GM12874 (cell line): ENCODE results near the gene CCDC154.

Experiments
- TF ChIP-seq, protein P1 (sequence below): IDR thresholded peaks from 2 replicates; pipeline ENCODE4 v1.5.1; 2011; ENCODE audit warnings: low read depth, mild to moderate bottlenecking, control low read depth, low read length, moderate library complexity; ENCODE audit not compliant: insufficient read depth

The CCDC154 gene

DNA sequence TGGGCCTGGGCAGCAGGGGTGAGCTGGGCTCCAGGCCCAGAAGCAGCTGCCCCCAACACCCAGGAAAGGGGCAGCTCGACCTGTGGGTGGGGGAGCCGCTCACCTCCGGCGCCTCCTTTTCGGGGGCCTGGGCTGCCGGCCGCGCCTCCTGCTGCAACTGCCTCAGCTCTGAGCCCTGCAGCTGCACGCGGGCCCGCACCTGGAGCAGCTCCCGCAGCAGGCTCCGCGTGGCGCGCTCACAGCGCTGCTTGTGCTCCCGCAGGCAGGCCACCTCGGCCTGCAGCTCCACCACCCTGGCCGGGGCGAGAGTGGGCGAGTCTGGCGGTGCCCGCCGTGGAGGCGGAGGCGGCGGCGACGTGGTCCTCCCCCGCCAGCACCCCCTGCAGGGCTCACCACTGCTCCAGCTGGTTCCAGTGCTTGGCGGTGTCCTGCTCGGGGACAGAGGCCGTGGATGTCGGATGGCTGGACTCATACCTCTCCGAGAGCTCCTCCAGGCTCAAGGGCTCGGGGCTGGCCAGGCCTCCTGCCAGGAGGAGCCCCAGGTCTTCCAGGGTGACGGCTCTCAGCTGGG, 868 bp downstream of the CCDC154 start:
- TF ChIP-seq, protein P1, sequence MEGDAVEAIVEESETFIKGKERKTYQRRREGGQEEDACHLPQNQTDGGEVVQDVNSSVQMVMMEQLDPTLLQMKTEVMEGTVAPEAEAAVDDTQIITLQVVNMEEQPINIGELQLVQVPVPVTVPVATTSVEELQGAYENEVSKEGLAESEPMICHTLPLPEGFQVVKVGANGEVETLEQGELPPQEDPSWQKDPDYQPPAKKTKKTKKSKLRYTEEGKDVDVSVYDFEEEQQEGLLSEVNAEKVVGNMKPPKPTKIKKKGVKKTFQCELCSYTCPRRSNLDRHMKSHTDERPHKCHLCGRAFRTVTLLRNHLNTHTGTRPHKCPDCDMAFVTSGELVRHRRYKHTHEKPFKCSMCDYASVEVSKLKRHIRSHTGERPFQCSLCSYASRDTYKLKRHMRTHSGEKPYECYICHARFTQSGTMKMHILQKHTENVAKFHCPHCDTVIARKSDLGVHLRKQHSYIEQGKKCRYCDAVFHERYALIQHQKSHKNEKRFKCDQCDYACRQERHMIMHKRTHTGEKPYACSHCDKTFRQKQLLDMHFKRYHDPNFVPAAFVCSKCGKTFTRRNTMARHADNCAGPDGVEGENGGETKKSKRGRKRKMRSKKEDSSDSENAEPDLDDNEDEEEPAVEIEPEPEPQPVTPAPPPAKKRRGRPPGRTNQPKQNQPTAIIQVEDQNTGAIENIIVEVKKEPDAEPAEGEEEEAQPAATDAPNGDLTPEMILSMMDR: no peak

DNA sequence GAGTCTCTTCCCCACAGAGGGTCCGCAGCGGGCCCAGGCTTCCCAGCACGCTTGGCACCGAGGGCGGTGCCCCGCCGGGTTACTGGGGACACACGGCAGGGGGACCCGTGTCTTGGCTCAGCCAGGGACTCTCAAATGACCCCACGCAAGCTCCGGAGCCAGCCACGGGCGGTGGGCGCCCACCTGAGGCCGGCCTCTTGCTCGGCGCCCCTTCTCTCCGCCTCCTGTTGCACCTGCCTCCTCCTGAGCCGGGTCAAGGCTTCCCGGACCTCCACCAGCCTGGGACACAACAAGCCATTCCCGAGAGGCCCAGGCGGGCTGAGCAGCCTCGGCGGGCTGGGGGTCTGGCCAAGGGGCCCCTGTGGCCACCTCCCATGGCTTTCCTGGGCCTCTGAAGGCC, 1.7 kb downstream of the CCDC154 start:
- TF ChIP-seq, protein P1: no peak

DNA sequence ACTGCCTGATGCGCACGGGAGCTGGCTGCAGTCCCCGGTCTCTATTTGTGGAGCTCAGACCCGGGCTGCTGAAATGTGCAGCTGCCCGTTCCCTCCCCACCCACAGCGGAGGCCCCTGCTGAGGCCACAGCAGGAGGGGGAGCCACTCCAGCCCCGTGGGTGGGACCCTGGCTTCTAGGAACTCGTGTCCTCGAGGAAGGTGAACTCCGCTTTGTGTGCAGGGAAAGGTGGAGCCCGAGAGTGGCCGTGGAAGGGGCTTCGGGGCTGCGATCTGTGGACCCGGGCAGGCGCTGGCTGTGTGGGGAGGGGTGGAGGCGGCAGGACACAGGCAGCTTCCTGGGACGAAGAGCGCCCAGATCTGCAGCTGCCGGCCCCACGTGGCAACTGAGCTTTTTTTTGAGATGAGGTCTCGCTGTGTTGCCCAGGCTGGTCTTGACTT, 2.9 kb downstream of the CCDC154 start:
- TF ChIP-seq, protein P1: no peak

DNA sequence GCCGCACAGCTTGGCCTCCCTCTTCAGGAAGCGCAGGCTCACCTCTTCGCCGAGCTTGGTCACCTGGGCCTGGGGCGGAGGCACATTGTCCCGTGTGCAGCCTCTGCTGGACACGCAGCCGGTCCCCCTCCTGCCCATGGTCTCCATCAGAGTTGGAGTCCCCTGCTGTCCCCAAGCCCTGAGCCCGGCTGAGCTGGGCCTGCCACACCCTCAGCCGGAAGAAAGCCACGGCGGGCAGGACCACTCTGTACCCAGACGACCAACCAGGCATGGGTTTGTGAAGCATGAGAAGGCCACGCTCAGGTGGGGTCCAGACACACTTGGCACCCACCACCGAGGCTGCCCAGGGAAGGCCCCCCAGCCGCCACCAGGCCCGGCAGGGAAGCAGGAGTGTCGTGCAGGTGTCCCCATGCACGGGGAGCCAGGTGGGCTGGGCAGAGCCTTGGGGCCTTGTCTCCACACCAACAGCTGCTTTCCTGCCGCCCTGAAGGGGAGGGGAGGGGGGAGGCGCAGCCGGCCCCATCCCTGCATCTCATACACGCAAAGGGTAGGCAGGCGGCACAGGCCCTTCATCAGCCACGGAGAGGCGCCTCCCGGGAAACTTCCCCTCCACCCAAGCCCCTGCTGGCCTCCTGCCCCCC, 5.2 kb downstream of the CCDC154 start:
- TF ChIP-seq, protein P1: no peak

DNA sequence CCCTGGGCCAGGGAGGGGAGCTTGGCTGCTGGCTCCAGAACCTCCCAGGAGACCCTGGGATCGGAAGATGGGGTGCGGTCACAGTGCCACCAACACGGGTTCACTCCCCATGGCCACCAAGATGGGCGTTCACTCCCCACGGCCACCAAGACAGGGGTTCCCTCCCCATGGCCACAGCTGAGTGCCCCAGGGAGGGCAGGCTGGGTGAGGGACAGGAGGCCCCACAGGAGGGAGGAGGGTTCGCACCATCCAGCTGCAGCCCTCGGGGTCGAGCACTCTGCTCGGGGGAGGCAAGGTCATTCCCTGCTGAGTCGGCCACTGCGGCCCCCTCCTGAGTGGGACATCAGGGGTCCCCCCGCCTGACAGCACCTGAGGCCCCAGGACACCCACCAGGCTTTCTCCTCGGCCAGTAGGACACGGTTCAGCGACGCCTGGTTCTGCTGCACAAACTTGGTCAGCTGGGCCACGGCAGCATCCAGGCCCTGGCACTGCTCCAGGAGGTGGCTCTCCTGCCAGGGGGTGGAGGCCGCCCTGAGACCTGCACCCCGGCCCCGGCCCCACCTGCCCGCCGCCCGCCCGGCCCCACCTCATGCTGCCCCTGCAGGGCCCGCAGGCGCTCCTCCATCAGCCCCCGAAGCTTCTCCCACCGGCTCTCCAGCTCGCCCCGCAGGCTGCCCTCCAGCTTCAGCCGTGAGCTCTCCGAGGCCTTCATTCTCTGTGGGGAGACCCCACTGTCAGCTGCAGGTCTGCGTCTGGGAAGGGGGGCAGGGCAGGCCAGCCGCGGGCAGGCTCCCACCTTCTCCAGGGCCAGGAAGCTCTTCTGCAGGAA, 5.9 kb downstream of the CCDC154 start:
- TF ChIP-seq, protein P1: no peak

DNA sequence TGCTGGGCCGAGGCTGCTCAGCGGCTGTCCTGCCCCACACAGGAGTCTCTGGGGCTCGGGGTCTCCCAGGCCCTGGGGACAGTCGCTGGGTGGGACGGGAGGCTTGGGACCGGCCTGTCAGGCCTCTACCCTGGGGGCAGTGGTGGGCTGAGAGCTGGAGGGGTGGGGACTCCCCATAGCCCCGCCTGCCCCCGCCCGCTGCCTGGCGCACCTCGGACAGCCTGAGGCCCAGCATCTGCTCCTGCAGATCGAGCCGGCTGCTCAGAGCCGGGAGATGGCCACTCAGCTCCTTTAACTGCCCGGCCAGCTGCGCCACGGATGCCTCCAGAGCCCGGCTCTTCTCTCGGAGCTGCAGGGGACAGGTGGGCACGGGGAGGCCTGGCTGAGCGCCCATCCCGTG, 6.8 kb downstream of the CCDC154 start:
- TF ChIP-seq, protein P1: no peak

DNA sequence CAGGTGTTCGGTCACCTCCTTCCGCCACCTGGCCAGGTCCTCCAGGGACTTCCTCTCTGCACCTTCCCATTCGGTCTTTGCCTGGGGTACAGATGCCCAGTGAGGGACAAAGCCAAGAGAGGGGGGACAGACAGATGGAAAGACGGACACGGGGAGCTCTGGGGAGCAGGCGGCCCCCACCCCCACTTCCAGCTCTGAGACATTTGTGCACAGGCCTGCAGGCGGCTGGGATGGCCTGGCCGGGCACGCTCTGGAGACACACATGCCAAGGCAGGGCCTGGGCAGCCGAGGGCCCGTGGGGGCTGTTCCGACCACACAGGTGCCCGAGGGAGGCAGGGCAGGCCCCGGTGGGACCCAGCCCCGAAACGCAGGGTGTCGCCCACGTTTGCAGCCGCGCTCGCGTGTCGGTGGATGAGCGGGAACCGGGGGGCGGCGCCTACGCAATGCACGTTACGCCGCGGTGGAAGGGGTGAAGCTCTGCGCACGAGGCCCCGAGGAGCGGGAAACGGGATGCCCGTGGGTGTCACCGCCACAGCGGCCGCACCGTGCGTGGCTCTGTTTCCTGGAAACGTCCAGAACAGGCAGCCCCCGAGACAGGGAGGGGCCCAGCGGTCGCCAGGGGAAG, 7.5 kb downstream of the CCDC154 start:
- TF ChIP-seq, protein P1: no peak
